ENCODE data around the gene EVC2. TPM values are rescaled to one million over a fixed set of nuclear protein-coding genes. Genes with fewer than 3 reads are reported as not detected.

EVC2 gene
- polyA plus RNA-seq, 1 donor (not counting 4 experiments of a cell fraction or from before 2014, with no cell fraction given) = 1.7 TPM

DNA sequence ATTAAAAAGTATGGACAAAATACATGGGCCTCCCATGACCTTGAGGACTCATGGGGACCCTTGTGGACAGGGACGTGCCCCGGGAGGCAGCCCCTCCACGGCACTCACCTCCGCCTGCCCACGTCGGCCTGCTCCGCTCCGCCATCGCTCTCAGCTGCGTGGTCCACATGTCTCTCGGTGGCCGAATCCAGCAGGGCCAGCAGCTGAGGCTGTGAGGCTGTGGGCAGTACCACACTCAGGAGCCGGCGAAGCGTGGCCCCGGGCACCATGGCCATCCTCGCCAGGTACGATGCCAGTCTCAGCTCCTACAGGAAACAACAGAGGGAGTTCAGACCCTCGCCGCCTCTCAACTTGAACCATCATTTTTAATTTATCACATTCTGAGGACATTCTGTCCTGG is 140.0 kb downstream of the EVC2 start:
- peaks cover 3 to 7% of the 10 kb centered on the region in 2 experiments for H3K36me3 ChIP-seq (ENCODE audit: control insufficient read depth in 2 of 2, extremely low read depth in 1 of 2, insufficient read depth in 2 of 2, low read length in 2 of 2)
- DNase-seq (ENCODE audit: low read depth, low spot score) = no peak
- dilution Hi-C loops (cut with MboI; ENCODE audit: extremely low pct_ligation_motif_present, low sequenced_read_pairs) = no loop called here

GRCh38 chr4:5566991-5567390 is 141.4 kb downstream of the EVC2 start:
- FAIRE-seq = no peak
- H4K20me1 ChIP-seq (ENCODE audit: control insufficient read depth, extremely low read depth, insufficient read depth, low read length) = no peaks in the 10 kb centered on the region

More for the DNA sequence above, 140.0 kb downstream of the EVC2 start:
- Histone ChIP-seq H3K27ac (ENCODE audit: control insufficient read depth, insufficient read depth, low read length) (no peak overlapping the region), H3K27me3 (ENCODE audit: control insufficient read depth, extremely low read depth, insufficient read depth, low read length) (no peaks in the 10 kb centered on the region), H3K9me1 (ENCODE audit: control insufficient read depth, extremely low read depth, insufficient read depth, low read length) (no peaks in the 10 kb centered on the region), H2AFZ (ENCODE audit: control insufficient read depth, low read length) (no peak overlapping the region), H3K4me1 (ENCODE audit: control insufficient read depth, extremely low read depth, insufficient read depth, low read length) (no peaks in the 10 kb centered on the region), H3K79me2 (ENCODE audit: control insufficient read depth, insufficient read depth, low read length) (no peaks in the 10 kb centered on the region), H4K20me1 (ENCODE audit: control insufficient read depth, extremely low read depth, insufficient read depth, low read length) (no peaks in the 10 kb centered on the region), H3K4me3 (ENCODE audit: control insufficient read depth in 2 of 3, extremely low read depth in 1 of 3, insufficient read depth in 2 of 3, low read depth in 1 of 3, low read length in 3 of 3) (no peak overlapping the region), H3K4me2 (ENCODE audit: control insufficient read depth, extremely low read depth, insufficient read depth, low read depth, low read length) (no peak overlapping the region), H3K9ac (ENCODE audit: control insufficient read depth, extremely low read depth, insufficient read depth, low read length) (no peak overlapping the region), H3K9me3 (ENCODE audit: control insufficient read depth, low read depth, low read length) (no peaks in the 10 kb centered on the region)
- TF ChIP-seq, protein P1, sequence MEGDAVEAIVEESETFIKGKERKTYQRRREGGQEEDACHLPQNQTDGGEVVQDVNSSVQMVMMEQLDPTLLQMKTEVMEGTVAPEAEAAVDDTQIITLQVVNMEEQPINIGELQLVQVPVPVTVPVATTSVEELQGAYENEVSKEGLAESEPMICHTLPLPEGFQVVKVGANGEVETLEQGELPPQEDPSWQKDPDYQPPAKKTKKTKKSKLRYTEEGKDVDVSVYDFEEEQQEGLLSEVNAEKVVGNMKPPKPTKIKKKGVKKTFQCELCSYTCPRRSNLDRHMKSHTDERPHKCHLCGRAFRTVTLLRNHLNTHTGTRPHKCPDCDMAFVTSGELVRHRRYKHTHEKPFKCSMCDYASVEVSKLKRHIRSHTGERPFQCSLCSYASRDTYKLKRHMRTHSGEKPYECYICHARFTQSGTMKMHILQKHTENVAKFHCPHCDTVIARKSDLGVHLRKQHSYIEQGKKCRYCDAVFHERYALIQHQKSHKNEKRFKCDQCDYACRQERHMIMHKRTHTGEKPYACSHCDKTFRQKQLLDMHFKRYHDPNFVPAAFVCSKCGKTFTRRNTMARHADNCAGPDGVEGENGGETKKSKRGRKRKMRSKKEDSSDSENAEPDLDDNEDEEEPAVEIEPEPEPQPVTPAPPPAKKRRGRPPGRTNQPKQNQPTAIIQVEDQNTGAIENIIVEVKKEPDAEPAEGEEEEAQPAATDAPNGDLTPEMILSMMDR (optimal IDR thresholded peaks at IDR 0.05 in 1 of 3, IDR thresholded peaks at IDR 0.05 in 1 of 3, conservative IDR thresholded peaks at IDR 0.05 in 1 of 3; ENCODE audit: extremely low read depth in 1 of 3, insufficient read depth in 2 of 3, low read length in 3 of 3) = no peak
- TF ChIP-seq EZH2 (IDR thresholded peaks at IDR 0.05; ENCODE audit: low read length) = no peak
- FAIRE-seq = no peak

More at GRCh38 chr4:5566991-5567390, 141.4 kb downstream of the EVC2 start:
- no peak for DNase-seq (ENCODE audit: low read depth, low spot score)
- Histone ChIP-seq H3K36me3 (ENCODE audit: control insufficient read depth in 2 of 2, extremely low read depth in 1 of 2, insufficient read depth in 2 of 2, low read length in 2 of 2) (peaks cover 6 to 7% of the 10 kb centered on the region in 2 experiments), H3K4me3 (ENCODE audit: control insufficient read depth in 2 of 3, extremely low read depth in 1 of 3, insufficient read depth in 2 of 3, low read depth in 1 of 3, low read length in 3 of 3) (no peak overlapping the region), H3K4me1 (ENCODE audit: control insufficient read depth, extremely low read depth, insufficient read depth, low read length) (no peaks in the 10 kb centered on the region), H2AFZ (ENCODE audit: control insufficient read depth, low read length) (no peak overlapping the region), H3K9me1 (ENCODE audit: control insufficient read depth, extremely low read depth, insufficient read depth, low read length) (no peaks in the 10 kb centered on the region), H3K79me2 (ENCODE audit: control insufficient read depth, insufficient read depth, low read length) (no peaks in the 10 kb centered on the region), H3K4me2 (ENCODE audit: control insufficient read depth, extremely low read depth, insufficient read depth, low read depth, low read length) (no peak overlapping the region), H3K9ac (ENCODE audit: control insufficient read depth, extremely low read depth, insufficient read depth, low read length) (no peak overlapping the region), H3K9me3 (ENCODE audit: control insufficient read depth, low read depth, low read length) (no peaks in the 10 kb centered on the region), H3K27me3 (ENCODE audit: control insufficient read depth, extremely low read depth, insufficient read depth, low read length) (no peaks in the 10 kb centered on the region), H3K27ac (ENCODE audit: control insufficient read depth, insufficient read depth, low read length) (no peak overlapping the region)
- TF ChIP-seq, protein P1 (optimal IDR thresholded peaks at IDR 0.05 in 1 of 3, IDR thresholded peaks at IDR 0.05 in 1 of 3, conservative IDR thresholded peaks at IDR 0.05 in 1 of 3; ENCODE audit: extremely low read depth in 1 of 3, insufficient read depth in 2 of 3, low read length in 3 of 3) = no peak
- no peak for TF ChIP-seq EZH2 (IDR thresholded peaks at IDR 0.05; ENCODE audit: low read length)
- dilution Hi-C loops (cut with MboI; ENCODE audit: extremely low pct_ligation_motif_present, low sequenced_read_pairs) = no loop called here
